Gastroesophageal sphincter (tissue), 3 donors: ENCODE measurements around the gene MARVELD3.

ENCODE experiments used
- CTCF ChIP-seq, 4 experiments: fragments of 200-600 bp in 2 of 4; fragments of 450-650 bp in 2 of 4; sonication (generic) in 1 of 4; IDR thresholded peaks; one replicate each; pipeline ENCODE4 v1.5.1; 2017 to 2019; ENCODE audit warnings: antibody characterized with exemption in 4 of 4, mild to moderate bottlenecking in 2 of 4, moderate library complexity in 2 of 4
- EP300 ChIP-seq: sonication (generic); formaldehyde crosslinking; IDR thresholded peaks from one replicate; pipeline ENCODE4 v1.6.1; 2017; ENCODE audit warnings: antibody characterized with exemption, mild to moderate bottlenecking

DNA sequence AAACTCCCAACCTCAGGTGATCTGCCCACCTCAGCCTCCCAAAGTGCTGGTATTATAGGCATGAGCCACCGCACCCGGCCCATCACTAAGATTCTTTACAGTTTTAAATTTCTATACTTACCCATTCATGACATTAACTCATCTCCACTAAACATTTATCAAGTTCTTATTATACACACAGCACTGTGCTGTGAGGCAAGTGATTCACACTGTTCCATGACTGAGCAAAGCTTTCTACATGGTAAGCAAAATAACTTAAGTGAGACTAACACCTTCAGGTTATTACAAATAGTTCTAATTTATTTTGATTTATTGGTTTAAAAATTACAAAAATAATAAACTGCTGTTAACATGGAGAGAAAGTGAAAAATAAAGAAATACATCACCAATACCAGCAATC is 33.5 kb downstream of the MARVELD3 start:
- TF ChIP-seq EP300 (no peak), CTCF (IDR thresholded peaks at IDR 0.05) (no peak)
